ENCODE measurements around the gene PPFIA2.

- TF ChIP-seq REST (IDR thresholded peaks at IDR 0.05; ENCODE audit: insufficient read depth in 1 of 2, low read depth in 2 of 2, low read length in 2 of 2) (no peak), POLR2AphosphoS5 (IDR thresholded peaks at IDR 0.05; ENCODE audit: low read depth, low read length) (no peak)
Observed at GRCh38 chr12:81757731-81758365, 1.3 kb downstream of the PPFIA2 start.
